WI38 (cell line): ENCODE data around the gene GJD3.
"Not testable (repeated sequence)": the region's sequence is repeated elsewhere in the genome, so short reads cannot be mapped to it uniquely, and the experiment has no call there.

ENCODE experiments used
- H3K4me3 ChIP-seq: 2 replicates; pipeline ENCODE4 v1.5.1; 2011; ENCODE audit warnings: low read depth, mild to moderate bottlenecking, control low read depth, low read length
- CTCF ChIP-seq: IDR thresholded peaks from 2 replicates; pipeline ENCODE4 v1.5.1; 2012; ENCODE audit warnings: low read depth, mild to moderate bottlenecking, control low read depth, low read length

The GJD3 gene, protein sequence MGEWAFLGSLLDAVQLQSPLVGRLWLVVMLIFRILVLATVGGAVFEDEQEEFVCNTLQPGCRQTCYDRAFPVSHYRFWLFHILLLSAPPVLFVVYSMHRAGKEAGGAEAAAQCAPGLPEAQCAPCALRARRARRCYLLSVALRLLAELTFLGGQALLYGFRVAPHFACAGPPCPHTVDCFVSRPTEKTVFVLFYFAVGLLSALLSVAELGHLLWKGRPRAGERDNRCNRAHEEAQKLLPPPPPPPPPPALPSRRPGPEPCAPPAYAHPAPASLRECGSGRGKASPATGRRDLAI

DNA sequence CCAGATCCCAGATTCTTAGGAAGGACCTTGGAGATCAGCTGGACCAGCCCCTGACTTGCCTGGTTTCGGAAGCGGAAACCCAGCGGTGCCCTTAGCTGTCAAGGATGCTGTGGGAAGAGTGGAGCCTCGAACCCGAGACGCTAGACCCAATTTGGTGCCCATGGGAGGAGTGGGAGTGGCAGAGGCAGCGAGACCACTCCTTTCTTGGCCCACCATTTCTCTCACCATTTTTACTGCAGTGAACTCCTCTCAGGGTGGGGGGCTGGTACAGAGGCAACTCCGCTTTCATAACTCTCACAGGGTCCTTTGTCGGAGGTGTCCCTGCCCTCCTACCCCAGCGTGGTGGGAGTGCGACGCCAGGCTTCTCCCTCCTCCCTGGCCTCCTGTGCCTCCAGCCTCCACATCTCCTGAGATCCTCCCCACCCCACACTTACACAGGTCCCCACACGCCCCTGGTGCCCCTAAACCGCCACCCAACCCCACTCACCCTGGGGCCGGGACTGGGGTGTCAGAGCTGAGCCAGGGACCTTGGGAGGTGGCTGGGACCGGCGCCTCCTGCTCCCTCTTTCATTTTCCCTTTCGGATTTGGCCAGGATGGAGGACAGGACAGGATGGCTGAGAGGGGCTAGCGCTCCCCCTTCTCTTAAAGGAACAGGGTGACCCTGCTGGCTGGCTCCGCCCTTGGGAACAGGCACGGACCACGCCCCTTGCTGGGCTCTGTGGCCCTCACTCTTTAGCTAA, at the start of gene GJD3:
GJD3 (minus strand) TSS at position 617 of the 741 bp plus-strand sequence. CDS start 922 bp downstream, outside the sequence.
- no peak for TF ChIP-seq CTCF
- peak within 1 kb of the TSS; percentile 51 for H3K4me3 ChIP-seq

- not testable (repeated sequence) for H3K4me3 ChIP-seq
These were observed 49.8 kb upstream of the GJD3 start for GRCh38 chr17:40414312-40414711.

DNA sequence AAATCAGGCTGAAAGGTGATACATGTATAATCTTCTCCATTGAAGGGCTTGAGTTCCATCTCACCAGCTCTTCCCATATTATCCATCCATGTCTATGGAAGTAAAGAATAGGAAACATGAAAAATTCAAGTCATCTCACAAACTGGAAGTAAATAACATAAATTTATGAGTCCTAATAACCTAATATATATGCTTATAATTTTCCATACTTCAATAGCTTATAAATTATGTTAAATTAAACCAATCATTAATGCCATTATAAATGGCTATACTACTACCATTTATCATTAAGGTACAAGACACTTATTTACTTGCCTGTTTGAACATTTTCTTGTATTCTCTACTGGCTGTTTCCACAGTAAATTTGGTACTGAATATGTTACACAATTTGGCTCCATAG, 48.3 kb upstream of the GJD3 start:
- no peak overlapping the region for H3K4me3 ChIP-seq
- TF ChIP-seq CTCF, result no peak

GRCh38 chr17:40411821-40412220, 47.3 kb upstream of the GJD3 start:
- no peak overlapping the region for H3K4me3 ChIP-seq
- TF ChIP-seq CTCF, result no peak

DNA sequence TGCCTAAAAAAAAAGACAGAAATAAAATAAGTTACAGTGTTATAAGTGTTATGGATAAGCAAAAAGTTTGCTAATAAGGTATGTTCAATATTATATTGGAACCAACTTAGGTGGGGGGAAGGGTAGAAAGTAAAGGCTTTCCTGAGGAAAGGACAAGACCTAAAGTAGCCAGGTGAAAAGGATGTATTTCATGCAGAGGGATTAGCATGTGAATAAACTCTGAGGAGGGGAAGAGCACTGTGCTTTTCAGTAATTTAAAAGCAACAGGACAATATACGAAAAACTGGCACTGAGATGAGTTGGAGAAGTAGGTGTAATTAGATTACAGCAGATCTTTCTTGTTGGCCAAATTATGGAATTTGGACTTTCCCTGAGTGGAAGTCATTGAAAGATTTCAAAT, 45.5 kb upstream of the GJD3 start:
- no peak overlapping the region for H3K4me3 ChIP-seq
- TF ChIP-seq CTCF, result no peak

DNA sequence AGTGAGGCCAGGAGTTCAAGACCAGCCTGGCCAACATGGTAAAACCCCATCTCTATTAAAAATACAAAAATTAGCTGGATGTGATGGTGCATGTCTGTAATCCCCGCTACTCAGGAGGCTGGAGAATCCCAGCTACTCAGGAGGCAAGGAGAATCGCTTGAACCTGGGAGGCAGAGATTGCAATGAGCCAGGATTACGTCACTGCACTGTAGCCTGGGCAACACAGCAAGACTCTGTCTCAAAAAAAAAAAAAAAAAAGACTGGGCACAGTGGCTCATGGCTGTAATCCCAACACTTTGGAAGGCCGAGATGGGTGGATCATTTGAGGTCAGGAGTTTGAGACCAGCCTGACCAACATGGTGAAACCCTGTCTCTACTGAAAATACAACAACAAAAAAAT, 45.0 kb upstream of the GJD3 start:
- not testable (repeated sequence) for H3K4me3 ChIP-seq

- H3K4me3 ChIP-seq, result no peak overlapping the region
- TF ChIP-seq CTCF, result no peak
These were observed 42.9 kb upstream of the GJD3 start for GRCh38 chr17:40407460-40407859.

DNA sequence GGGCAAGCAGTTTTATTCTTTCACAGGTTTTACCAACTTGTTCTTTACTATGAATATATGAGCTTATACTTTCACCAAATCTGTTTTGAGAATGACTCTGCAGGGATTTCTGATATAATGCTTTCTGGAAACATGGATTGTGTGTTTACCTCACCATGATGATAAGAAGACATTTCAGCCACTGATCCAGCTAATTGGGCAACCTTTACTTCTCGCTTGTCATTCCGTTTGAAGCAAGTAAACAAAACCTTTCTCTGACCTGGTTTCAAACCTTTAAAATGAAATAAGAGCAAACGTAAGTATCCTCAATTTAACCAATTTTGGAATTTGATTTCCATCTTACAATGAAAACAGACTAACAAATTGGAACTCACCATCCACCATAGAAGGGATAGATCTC, 39.5 kb upstream of the GJD3 start:
- H3K4me3 ChIP-seq, result no peak overlapping the region
- no peak for TF ChIP-seq CTCF
